ENCODE measurements around the gene SPAG17. TPM values are rescaled to one million over a fixed set of nuclear protein-coding genes. Genes with fewer than 3 reads are reported as not detected.
A peak's percentile ranks its signal among the peaks of the same experiment; 100 is the strongest.

The SPAG17 gene
- total RNA-seq, 2 donors from 2014 or later = 9.0 TPM; not detected in 1

GRCh38 chr1:118144684-118145083 is 40.3 kb downstream of the SPAG17 start:
- 64% methylated on average over 7 of the region's 7 CpGs for WGBS
- H3K36me3 ChIP-seq = no peaks in the 10 kb centered on the region
- H3K27me3 ChIP-seq (replicated peaks; ENCODE audit: insufficient read depth) = no peaks in the 10 kb centered on the region
- H3K4me1 ChIP-seq (replicated peaks) = no peaks in the 10 kb centered on the region
- no peak for TF ChIP-seq CTCF (IDR thresholded peaks at IDR 0.05)
- no peak for TF ChIP-seq POLR2AphosphoS5 (IDR thresholded peaks at IDR 0.05)
- no peak for TF ChIP-seq POLR2A (IDR thresholded peaks at IDR 0.05)
- intact Hi-C loops (cut with DNase I) = no loop called here
- no peak overlapping the region for H3K4me3 ChIP-seq
- no peaks in the 10 kb centered on the region for H3K9me3 ChIP-seq
- DNase-seq (ENCODE audit: low spot score) = no peak
- no peak overlapping the region for H3K27ac ChIP-seq

GRCh38 chr1:118143831-118144230 is 41.2 kb downstream of the SPAG17 start:
- Histone ChIP-seq H3K27me3 (replicated peaks; ENCODE audit: insufficient read depth) (no peaks in the 10 kb centered on the region), H3K9me3 (no peaks in the 10 kb centered on the region), H3K4me3 (no peak overlapping the region), H3K4me1 (replicated peaks) (no peaks in the 10 kb centered on the region), H3K36me3 (no peaks in the 10 kb centered on the region), H3K27ac (no peak overlapping the region)
- 67% methylated on average over 2 of the region's 2 CpGs for WGBS
- intact Hi-C loops (cut with DNase I) = no loop called here
- DNase-seq (ENCODE audit: low spot score) = no peak
- TF ChIP-seq POLR2AphosphoS5 (IDR thresholded peaks at IDR 0.05) (no peak), CTCF (IDR thresholded peaks at IDR 0.05) (no peak), POLR2A (IDR thresholded peaks at IDR 0.05) (no peak)

GRCh38 chr1:118143121-118143520 is 41.9 kb downstream of the SPAG17 start:
- H3K4me3 ChIP-seq = no peak overlapping the region
- DNase-seq (ENCODE audit: low spot score) = no peak
- WGBS = 100% methylated on average over 1 of the region's 1 CpG
- no peak overlapping the region for H3K27ac ChIP-seq
- intact Hi-C loops (cut with DNase I) = no loop called here
- no peaks in the 10 kb centered on the region for H3K9me3 ChIP-seq
- no peaks in the 10 kb centered on the region for H3K4me1 ChIP-seq (replicated peaks)
- H3K27me3 ChIP-seq (replicated peaks; ENCODE audit: insufficient read depth) = no peaks in the 10 kb centered on the region
- H3K36me3 ChIP-seq = no peaks in the 10 kb centered on the region
- no peak for TF ChIP-seq CTCF (IDR thresholded peaks at IDR 0.05)
- no peak for TF ChIP-seq POLR2A (IDR thresholded peaks at IDR 0.05)
- TF ChIP-seq POLR2AphosphoS5 (IDR thresholded peaks at IDR 0.05) = no peak

GRCh38 chr1:118142546-118142945 is 42.5 kb downstream of the SPAG17 start:
- intact Hi-C loops (cut with DNase I) = no loop called here
- no peaks in the 10 kb centered on the region for H3K4me1 ChIP-seq (replicated peaks)
- WGBS = 34% methylated on average over 3 of the region's 3 CpGs
- DNase-seq (ENCODE audit: low spot score) = no peak
- no peaks in the 10 kb centered on the region for H3K27me3 ChIP-seq (replicated peaks; ENCODE audit: insufficient read depth)
- H3K9me3 ChIP-seq = no peaks in the 10 kb centered on the region
- no peak overlapping the region for H3K4me3 ChIP-seq
- TF ChIP-seq CTCF (IDR thresholded peaks at IDR 0.05) (no peak), POLR2A (IDR thresholded peaks at IDR 0.05) (no peak), POLR2AphosphoS5 (IDR thresholded peaks at IDR 0.05) (peak; percentile 53)
- H3K36me3 ChIP-seq = no peaks in the 10 kb centered on the region
- H3K27ac ChIP-seq = no peak overlapping the region

GRCh38 chr1:118137900-118138299 is 47.1 kb downstream of the SPAG17 start:
- no peaks in the 10 kb centered on the region for H3K36me3 ChIP-seq
- TF ChIP-seq POLR2AphosphoS5 (IDR thresholded peaks at IDR 0.05) (no peak), POLR2A (IDR thresholded peaks at IDR 0.05) (no peak), CTCF (IDR thresholded peaks at IDR 0.05) (no peak)
- intact Hi-C loops (cut with DNase I) = no loop called here
- peaks cover 4% of the 10 kb centered on the region for H3K27me3 ChIP-seq (replicated peaks; ENCODE audit: insufficient read depth)
- no peak overlapping the region for H3K4me3 ChIP-seq
- H3K4me1 ChIP-seq (replicated peaks) = no peaks in the 10 kb centered on the region
- H3K9me3 ChIP-seq = no peaks in the 10 kb centered on the region
- DNase-seq (ENCODE audit: low spot score) = no peak
- H3K27ac ChIP-seq = no peak overlapping the region
- WGBS = 92% methylated on average over 3 of the region's 3 CpGs
